Stomach (tissue), 4 donors: ENCODE results near the gene KLK11.

Experiments used
- CTCF ChIP-seq, 7 experiments: fragments of 450-650 bp in 4 of 7; fragments of 200-600 bp in 3 of 7; sonication (generic) in 3 of 7; IDR thresholded peaks; one replicate each; pipeline ENCODE4 v1.5.1; 2016 to 2019; ENCODE audit warnings: antibody characterized with exemption in 7 of 7, control low read depth in 2 of 7, mild to moderate bottlenecking in 1 of 7
- EP300 ChIP-seq: sonication (generic); formaldehyde crosslinking; IDR thresholded peaks from one replicate; pipeline ENCODE4 v1.6.1; 2017; ENCODE audit warnings: antibody characterized with exemption
- POLR2A ChIP-seq, 4 donors: fragments of 450-650 bp; IDR thresholded peaks; one replicate each; pipeline ENCODE4 v1.6.1; 2016; ENCODE audit warnings: antibody characterized with exemption in 4 of 4, control low read depth in 2 of 4, mild to moderate bottlenecking in 1 of 4, moderate library complexity in 1 of 4
- POLR2AphosphoS5 ChIP-seq, 3 donors: sonication (generic); formaldehyde crosslinking; IDR thresholded peaks; one replicate each; pipeline ENCODE4 v1.6.1; 2016; ENCODE audit warnings: antibody characterized with exemption in 3 of 3

- TF ChIP-seq CTCF (IDR thresholded peaks at IDR 0.05) (no peak), POLR2A (IDR thresholded peaks at IDR 0.05) (no peak), EP300 (no peak), POLR2AphosphoS5 (IDR thresholded peaks at IDR 0.05) (no peak)
Measured at GRCh38 chr19:50978772-50979390, 47.5 kb downstream of the KLK11 start.
